HG02759 (cell line): ENCODE data around the gene UBXN7.
"Not testable (repeated sequence)": the region's sequence is repeated elsewhere in the genome, so short reads cannot be mapped to it uniquely, and the experiment has no call there.

Experiments
- ATAC-seq: cut with Tn5 transposase; IDR thresholded peaks from one replicate; pipeline ENCODE4 v1.9.1; 2021; ENCODE audit warnings: mild to moderate bottlenecking, moderate library complexity; ENCODE audit not compliant: unreplicated experiment

UBXN7 gene

GRCh38 chr3:196432137-196432879, at the start of gene UBXN7:
Gene UBXN7, minus strand, starts transcription at chr3:196432427. Its CDS starts 28 bp downstream, at chr3:196432399.
- ATAC-seq = peak; percentile 83

GRCh38 chr3:196477678-196478077, 45.5 kb upstream of the UBXN7 start:
- ATAC-seq = no peak

- no peak for ATAC-seq
Measured at GRCh38 chr3:196472286-196472685, 40.1 kb upstream of the UBXN7 start.

- ATAC-seq = no peak
Measured at GRCh38 chr3:196471551-196471950, 39.3 kb upstream of the UBXN7 start.

GRCh38 chr3:196470182-196470581, 38.0 kb upstream of the UBXN7 start:
- not testable (repeated sequence) for ATAC-seq

- ATAC-seq = no peak
Measured at GRCh38 chr3:196463804-196464203, 31.6 kb upstream of the UBXN7 start.

- ATAC-seq = no peak
Measured at GRCh38 chr3:196463478-196463756, 31.2 kb upstream of the UBXN7 start.

- not testable (repeated sequence) for ATAC-seq
Measured at GRCh38 chr3:196462680-196463477, 30.7 kb upstream of the UBXN7 start.

GRCh38 chr3:196458063-196458462, 25.8 kb upstream of the UBXN7 start:
- ATAC-seq = no peak

GRCh38 chr3:196457470-196457869, 25.2 kb upstream of the UBXN7 start:
- ATAC-seq = not testable (repeated sequence)

GRCh38 chr3:196454935-196455334, 22.7 kb upstream of the UBXN7 start:
- ATAC-seq = no peak

- not testable (repeated sequence) for ATAC-seq
Measured at GRCh38 chr3:196445391-196445790, 13.2 kb upstream of the UBXN7 start.

- ATAC-seq = no peak
Measured at GRCh38 chr3:196444500-196444894, 12.3 kb upstream of the UBXN7 start.

- ATAC-seq = peak; percentile 25
Measured at GRCh38 chr3:196440696-196441095, 8.5 kb upstream of the UBXN7 start.

GRCh38 chr3:196440041-196440537, 7.9 kb upstream of the UBXN7 start:
- ATAC-seq = peak; percentile 69

GRCh38 chr3:196431181-196432136, 768 bp downstream of the UBXN7 start:
- ATAC-seq = peak; percentile 33

GRCh38 chr3:196428041-196428440, 4.2 kb downstream of the UBXN7 start:
- ATAC-seq = no peak

GRCh38 chr3:196424421-196424820, 7.8 kb downstream of the UBXN7 start:
- not testable (repeated sequence) for ATAC-seq

- no peak for ATAC-seq
Measured at GRCh38 chr3:196423044-196423781, 9.0 kb downstream of the UBXN7 start.

GRCh38 chr3:196421668-196422067, 10.6 kb downstream of the UBXN7 start:
- ATAC-seq = not testable (repeated sequence)
